HepG2 (cell line): Measurements from ENCODE around the gene PPP1R1B. TPM values are rescaled to one million over a fixed set of nuclear protein-coding genes. Genes with fewer than 3 reads are reported as not detected.

Source experiments
- ATAC-seq: fragments of 200-7000 bp; cut with Tn5 transposase; 3 replicates; pipeline ENCODE4 v1.9.1; 2020; ENCODE audit warnings: mild to moderate bottlenecking, moderate library complexity
- BruUV-seq: library from RNA; stranded (reverse); fragments of 400-500 nt; replicated peaks from 2 replicates; lab custom pipeline; 2021; lab: Mats Ljungman, UMichigan
- CTCF ChIA-PET: fragments of 300-600 bp; formaldehyde crosslinking; extraction: SDS; loops from one replicate; lab custom pipeline; 2021; ENCODE audit warnings: low total read pairs, inconsistent platforms, low intra/inter-chr PET ratio; lab: Yijun Ruan, JAX
- POLR2A ChIA-PET: fragments of 350-600 bp; sonication (Branson Sonifier 250); formaldehyde crosslinking; loops from one replicate; lab custom pipeline; 2020; ENCODE audit warnings: antibody characterized with exemption, inconsistent platforms; lab: Yijun Ruan, JAX
- DNase-seq: peaks from one replicate; pipeline ENCODE4 v3.0.0-alpha.2; 2015; ENCODE audit warnings: low spot score
- FAIRE-seq: peaks from 3 replicates; lab custom pipeline; 2011; peaks lifted over from hg19 to GRCh38; lab: Jason Lieb, UNC
- H2AFZ ChIP-seq: one replicate; pipeline ENCODE4 v1.6.1; 2011; ENCODE audit warnings: low read length, inconsistent platforms
- H3K27ac ChIP-seq: fragments of 300-600 bp; 3 replicates; pipeline ENCODE4 v1.8.0; 2011; ENCODE audit warnings: mixed run types, mild to moderate bottlenecking, mixed read lengths, low read length, inconsistent platforms; ENCODE audit not compliant: insufficient read depth; ENCODE audit errors: extremely low read length
- H3K27me3 ChIP-seq, 2 experiments: fragments of 200-600 bp in 1 of 2; 2 replicates in 1 of 2; 3 replicates in 1 of 2; pipeline versions ENCODE4 v1.6.0 to v1.8.0; 2011; ENCODE audit warnings: low read length in 2 of 2, mild to moderate bottlenecking in 2 of 2, moderate library complexity in 2 of 2, inconsistent platforms in 1 of 2; ENCODE audit not compliant: insufficient read depth in 2 of 2, control insufficient read depth in 1 of 2
- H3K36me3 ChIP-seq, 2 experiments: fragments of 200-600 bp in 1 of 2; replicated peaks in 1 of 2; 2 replicates in 1 of 2; 3 replicates in 1 of 2; pipeline versions ENCODE4 v1.5.1 to v1.8.0; 2011; ENCODE audit warnings: low read length in 2 of 2, inconsistent platforms in 1 of 2; ENCODE audit not compliant: insufficient read depth in 2 of 2, control insufficient read depth in 1 of 2
- H3K4me1 ChIP-seq: 2 replicates; pipeline ENCODE4 v1.5.1; 2012; ENCODE audit warnings: low read length, inconsistent platforms; ENCODE audit not compliant: insufficient read depth
- H3K4me2 ChIP-seq: 2 replicates; pipeline ENCODE4 v1.6.0; 2011; ENCODE audit warnings: low read depth, low read length, inconsistent platforms
- H3K4me3 ChIP-seq, 3 experiments: fragments of 200-600 bp in 1 of 3; sonication (generic), shearing (Covaris generic) in 1 of 3; replicated peaks in 1 of 3; 2 replicates each; pipeline ENCODE4 v1.5.1; 2011 to 2016; ENCODE audit warnings: low read length in 3 of 3, inconsistent platforms in 2 of 3, low read depth in 2 of 3, mild to moderate bottlenecking in 2 of 3, control low read depth in 1 of 3, mixed read lengths in 1 of 3; ENCODE audit not compliant: insufficient read depth in 1 of 3
- H3K79me2 ChIP-seq: one replicate; pipeline ENCODE4 v1.6.1; 2011; ENCODE audit warnings: low read length, inconsistent platforms; ENCODE audit not compliant: insufficient read depth
- H3K9ac ChIP-seq: 2 replicates; pipeline ENCODE4 v1.6.0; 2011; ENCODE audit warnings: mild to moderate bottlenecking, low read depth, low read length, inconsistent platforms; ENCODE audit not compliant: insufficient read depth
- H3K9me3 ChIP-seq: 2 replicates; pipeline ENCODE4 v1.5.1; 2012; ENCODE audit warnings: mild to moderate bottlenecking, low read length
- H4K20me1 ChIP-seq: 2 replicates; pipeline ENCODE4 v1.6.0; 2011; ENCODE audit warnings: inconsistent platforms, mild to moderate bottlenecking, low read length, moderate library complexity; ENCODE audit not compliant: insufficient read depth
- NR2C2 ChIP-seq: sonication (generic); formaldehyde crosslinking; IDR thresholded peaks from 2 replicates; pipeline ENCODE4 v1.4.0; 2020; ENCODE audit warnings: missing genetic modification reagents, mild to moderate bottlenecking, moderate library complexity, borderline replicate concordance
- NR2F1 ChIP-seq, 2 experiments: fragments of 450-650 bp in 1 of 2; formaldehyde crosslinking in 1 of 2; IDR thresholded peaks; 2 replicates each; pipeline versions ENCODE4 v1.5.0 to v1.6.1; 2016 to 2020; ENCODE audit warnings: mild to moderate bottlenecking in 1 of 2, missing compliant biosample characterization in 1 of 2, missing genetic modification reagents in 1 of 2, moderate library complexity in 1 of 2
- NR2F6 ChIP-seq, 2 experiments: IDR thresholded peaks; 2 replicates each; pipeline ENCODE4 v1.6.1; 2016; ENCODE audit warnings: antibody characterized with exemption in 1 of 2, mild to moderate bottlenecking in 1 of 2
- ZNF577 ChIP-seq: sonication (generic); formaldehyde crosslinking; IDR thresholded peaks from 2 replicates; pipeline ENCODE4 v1.4.0; 2020; ENCODE audit warnings: mild to moderate bottlenecking, low read depth, missing genetic modification reagents, borderline replicate concordance
- WGBS: methylation state at CpG from one replicate; pipeline ENCODE4 v1.1.6; 2017; ENCODE audit warnings: low lambda C conversion rate; 5-methylcytosine and 5-hydroxymethylcytosine counted together
- in situ Hi-C: cut with HindIII; loops from 2 replicates; pipeline ENCODE4 v1.10.0; 2017; ENCODE audit warnings: low pct_unique_long_range_greater_than_20kb; ENCODE audit not compliant: extremely low pct_ligation_motif_present
- intact Hi-C: fragments of 100-400 bp; cut with micrococcal nuclease; formaldehyde crosslinking; loops from one replicate; pipeline ENCODE4 v1.10.0; 2022; ENCODE audit not compliant: unreplicated experiment
- polyA plus RNA-seq, 8 experiments: library from polyadenylated mRNA; depleted of rRNA in 3 of 8; stranded (reverse) in 7 of 8; unstranded in 1 of 8; fragments of >200 nt; fragmentation: Illumina TruSeq in 4 of 8; extraction: Trizol in 4 of 8; gene quantifications; 2 replicates each; pipeline versions ENCODE4 v1.2.1 to v1.2.3, GENCODE V29; 2011 to 2016; ENCODE audit warnings: low read depth in 4 of 8, missing spikeins in 1 of 8, mixed read lengths in 1 of 8; ENCODE audit not compliant: insufficient read depth in 1 of 8
- total RNA-seq, 5 experiments: library from RNA; depleted of rRNA; stranded (reverse); fragments of >200 nt; fragmentation: Illumina TruSeq; extraction: Trizol; gene quantifications; 2 replicates each; pipeline ENCODE4 v1.2.3, GENCODE V29; 2016; ENCODE audit warnings: low read depth in 1 of 5
- TF ChIP-seq, protein P1 (sequence below): sonication (generic); formaldehyde crosslinking; IDR thresholded peaks from 2 replicates; pipeline ENCODE4 v1.4.0; 2020; ENCODE audit warnings: missing genetic modification reagents, borderline replicate concordance
- TF ChIP-seq, protein P2 (sequence below): sonication (generic); formaldehyde crosslinking; IDR thresholded peaks from 2 replicates; pipeline ENCODE4 v1.5.0; 2020; ENCODE audit warnings: mild to moderate bottlenecking, missing genetic modification reagents, moderate library complexity

The PPP1R1B gene
- total and polyA plus RNA-seq, 2 of the 13 experiments (the other 11 are each of a cell fraction or from before 2014, with no cell fraction given) = 0.08 TPM; not detected in 1

DNA sequence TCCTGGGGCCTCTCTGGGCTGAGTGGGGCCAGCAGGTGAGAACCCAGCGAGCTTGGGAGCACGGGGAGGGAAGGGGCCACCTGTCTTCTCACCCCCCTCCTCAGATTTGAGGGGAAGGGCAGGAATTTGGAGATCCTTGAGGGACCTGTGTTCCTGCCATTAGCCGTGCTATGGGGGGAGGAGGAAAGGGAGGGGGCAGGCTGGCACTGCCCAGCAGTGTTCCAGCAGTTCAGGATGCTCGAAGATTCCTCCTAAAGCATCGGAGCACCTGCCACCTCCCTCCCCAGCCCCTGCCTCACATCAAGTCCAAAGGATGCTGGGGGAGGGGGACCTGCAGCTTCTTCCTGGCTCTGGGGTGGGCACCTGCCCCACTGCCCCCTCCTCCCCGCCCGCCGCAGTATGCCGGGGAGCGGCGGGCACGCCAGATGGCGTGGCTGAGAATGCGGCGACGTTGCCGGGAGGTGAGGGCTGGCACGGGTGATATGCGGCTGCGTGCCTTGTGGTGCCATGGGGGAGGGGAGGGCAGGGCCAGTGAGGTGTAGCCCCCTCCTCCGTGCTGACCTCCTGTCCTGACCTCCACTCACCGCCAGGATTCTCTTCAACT, 14.4 kb upstream of the PPP1R1B start (continued):
- TF ChIP-seq, protein P1, sequence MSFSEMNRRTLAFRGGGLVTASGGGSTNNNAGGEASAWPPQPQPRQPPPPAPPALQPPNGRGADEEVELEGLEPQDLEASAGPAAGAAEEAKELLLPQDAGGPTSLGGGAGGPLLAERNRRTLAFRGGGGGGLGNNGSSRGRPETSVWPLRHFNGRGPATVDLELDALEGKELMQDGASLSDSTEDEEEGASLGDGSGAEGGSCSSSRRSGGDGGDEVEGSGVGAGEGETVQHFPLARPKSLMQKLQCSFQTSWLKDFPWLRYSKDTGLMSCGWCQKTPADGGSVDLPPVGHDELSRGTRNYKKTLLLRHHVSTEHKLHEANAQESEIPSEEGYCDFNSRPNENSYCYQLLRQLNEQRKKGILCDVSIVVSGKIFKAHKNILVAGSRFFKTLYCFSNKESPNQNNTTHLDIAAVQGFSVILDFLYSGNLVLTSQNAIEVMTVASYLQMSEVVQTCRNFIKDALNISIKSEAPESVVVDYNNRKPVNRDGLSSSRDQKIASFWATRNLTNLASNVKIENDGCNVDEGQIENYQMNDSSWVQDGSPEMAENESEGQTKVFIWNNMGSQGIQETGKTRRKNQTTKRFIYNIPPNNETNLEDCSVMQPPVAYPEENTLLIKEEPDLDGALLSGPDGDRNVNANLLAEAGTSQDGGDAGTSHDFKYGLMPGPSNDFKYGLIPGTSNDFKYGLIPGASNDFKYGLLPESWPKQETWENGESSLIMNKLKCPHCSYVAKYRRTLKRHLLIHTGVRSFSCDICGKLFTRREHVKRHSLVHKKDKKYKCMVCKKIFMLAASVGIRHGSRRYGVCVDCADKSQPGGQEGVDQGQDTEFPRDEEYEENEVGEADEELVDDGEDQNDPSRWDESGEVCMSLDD = no peak
- TF ChIP-seq, all 625 proteins: peak for 0

DNA sequence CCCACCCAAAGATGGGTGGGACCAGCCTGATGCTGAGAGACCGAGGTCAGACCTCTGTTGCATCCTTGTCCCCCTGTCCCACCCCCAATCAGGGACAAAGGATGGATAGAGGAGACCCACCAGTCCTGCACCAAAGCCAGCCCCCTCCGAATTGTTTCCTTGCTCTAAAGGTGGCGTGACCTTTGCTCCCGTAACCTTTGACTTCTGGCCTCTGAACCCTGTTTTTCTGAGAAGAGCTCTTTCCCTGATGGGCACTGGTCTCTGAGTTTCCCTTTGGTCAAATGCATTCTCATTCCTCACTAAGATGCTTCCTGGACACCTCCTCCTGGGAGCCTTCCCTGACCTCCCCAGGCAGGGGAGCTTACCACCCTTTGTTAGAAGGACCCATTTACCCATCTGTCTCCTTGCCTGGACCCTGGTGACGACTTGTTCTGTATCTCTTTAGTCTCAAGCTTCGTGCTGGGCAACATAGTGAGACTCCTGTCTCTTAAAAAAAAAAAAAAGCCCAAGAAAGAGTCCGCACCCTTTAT, 13.8 kb upstream of the PPP1R1B start:
- no peaks in the 10 kb centered on the region for H3K4me1 ChIP-seq
- DNase-seq (no peak), ATAC-seq (no peak), FAIRE-seq (no peak)
- in situ Hi-C loops (no loop called here), intact Hi-C loops (no loop called here)
- ChIA-PET CTCF (no interaction called here), POLR2A (no interaction called here)
- H3K27ac ChIP-seq = no peak overlapping the region
- no peak overlapping the region for H2AFZ ChIP-seq
- peak in 1 of 2 experiments; percentile 37; a peak in 1 of 4 replicates for TF ChIP-seq NR2F1 (CRISPR knock-in tag; IDR thresholded peaks at IDR 0.05)
- peak; percentile 69 for TF ChIP-seq NR2F6 (IDR thresholded peaks at IDR 0.05)
- no peak for TF ChIP-seq NR2F6 (CRISPR knock-in tag; IDR thresholded peaks at IDR 0.05)
- TF ChIP-seq ZNF577 = no peak
- TF ChIP-seq NR2C2 (CRISPR knock-in tag) = peak; percentile 66
- TF ChIP-seq, protein P2, sequence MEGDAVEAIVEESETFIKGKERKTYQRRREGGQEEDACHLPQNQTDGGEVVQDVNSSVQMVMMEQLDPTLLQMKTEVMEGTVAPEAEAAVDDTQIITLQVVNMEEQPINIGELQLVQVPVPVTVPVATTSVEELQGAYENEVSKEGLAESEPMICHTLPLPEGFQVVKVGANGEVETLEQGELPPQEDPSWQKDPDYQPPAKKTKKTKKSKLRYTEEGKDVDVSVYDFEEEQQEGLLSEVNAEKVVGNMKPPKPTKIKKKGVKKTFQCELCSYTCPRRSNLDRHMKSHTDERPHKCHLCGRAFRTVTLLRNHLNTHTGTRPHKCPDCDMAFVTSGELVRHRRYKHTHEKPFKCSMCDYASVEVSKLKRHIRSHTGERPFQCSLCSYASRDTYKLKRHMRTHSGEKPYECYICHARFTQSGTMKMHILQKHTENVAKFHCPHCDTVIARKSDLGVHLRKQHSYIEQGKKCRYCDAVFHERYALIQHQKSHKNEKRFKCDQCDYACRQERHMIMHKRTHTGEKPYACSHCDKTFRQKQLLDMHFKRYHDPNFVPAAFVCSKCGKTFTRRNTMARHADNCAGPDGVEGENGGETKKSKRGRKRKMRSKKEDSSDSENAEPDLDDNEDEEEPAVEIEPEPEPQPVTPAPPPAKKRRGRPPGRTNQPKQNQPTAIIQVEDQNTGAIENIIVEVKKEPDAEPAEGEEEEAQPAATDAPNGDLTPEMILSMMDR (CRISPR knock-in tag) = no peak
- H3K9me3 ChIP-seq = no peaks in the 10 kb centered on the region
- peaks cover 10 to 72% of the 10 kb centered on the region in 2 experiments for H3K27me3 ChIP-seq
- no peaks in the 10 kb centered on the region for H3K36me3 ChIP-seq
- H4K20me1 ChIP-seq = no peaks in the 10 kb centered on the region
- no TSS peak for BruUV-seq
- no peak overlapping the region for H3K9ac ChIP-seq
- 11% methylated on average over 7 of the region's 7 CpGs for WGBS
- H3K79me2 ChIP-seq = no peaks in the 10 kb centered on the region
- no peak overlapping the region for H3K4me2 ChIP-seq
- H3K4me3 ChIP-seq = no peak overlapping the region
